ENCODE data around the gene UNG.
A peak's percentile ranks its signal among the peaks of the same experiment; 100 is the strongest.

Gene UNG

GRCh38 chr12:109154451-109155438 lies 57.3 kb downstream of the UNG start:
- DNase-seq (ENCODE audit: low read depth in 2 of 2): peak; percentile 66 to 80

GRCh38 chr12:109156036-109156435 lies 58.6 kb downstream of the UNG start:
- DNase-seq (ENCODE audit: low read depth in 2 of 2): no peak

DNA sequence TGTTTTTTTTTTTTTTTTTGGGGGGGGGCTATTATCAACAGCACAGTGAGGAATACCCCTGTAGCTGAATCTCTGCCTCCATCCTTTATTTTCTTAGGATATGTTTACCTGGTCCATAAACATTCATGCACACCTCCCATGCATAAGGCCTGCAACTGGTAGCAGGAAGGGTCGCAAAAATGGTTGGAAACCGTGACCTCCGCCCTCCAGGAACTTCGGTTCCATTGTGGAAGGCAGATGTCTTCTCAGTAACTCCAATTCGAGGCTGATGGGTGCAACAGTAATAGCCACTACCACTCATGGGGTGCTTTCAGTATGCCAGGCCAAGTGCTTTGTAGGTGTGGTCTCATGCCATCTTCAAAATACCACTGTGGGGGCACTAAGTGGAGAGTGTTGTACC lies 59.2 kb downstream of the UNG start:
- DNase-seq (ENCODE audit: low read depth in 2 of 2): no peak

DNA sequence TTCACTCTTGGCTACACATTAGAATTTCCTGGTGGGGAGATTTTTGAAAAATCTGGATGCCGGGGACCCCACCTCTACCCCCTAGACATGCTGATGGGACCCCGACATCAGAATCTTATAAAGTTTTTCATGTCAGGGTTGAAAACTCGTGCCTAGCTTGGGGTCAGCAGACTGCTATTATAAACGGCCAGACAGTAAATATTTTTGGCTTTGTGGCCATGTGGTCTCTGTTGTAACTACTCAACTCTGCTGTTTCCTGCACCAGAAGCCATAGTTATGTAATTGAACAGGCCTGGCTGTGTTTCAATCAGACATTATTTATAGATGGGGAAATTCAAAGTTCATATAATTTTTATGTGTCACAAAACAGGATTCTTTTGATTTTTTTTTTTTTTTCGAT lies 60.6 kb downstream of the UNG start:
- no peak for DNase-seq (ENCODE audit: low read depth in 2 of 2)

- no peak for DNase-seq (ENCODE audit: low read depth in 2 of 2)
These were observed 63.0 kb downstream of the UNG start for GRCh38 chr12:109160433-109160832.

Measured in stimulated activated CD4-positive, alpha-beta T cell treated with anti-CD3 and anti-CD28 coated beads, Interleukin-15, amount 100 ng/mL, for 48 hours (primary cell).